GM19395 (cell line): ENCODE results near the gene RBM8A.
"Not testable (repeated sequence)": the region's sequence is repeated elsewhere in the genome, so short reads cannot be mapped to it uniquely, and the experiment has no call there.

Experiments
- ATAC-seq: cut with Tn5 transposase; IDR thresholded peaks from one replicate; pipeline ENCODE4 v1.9.1; 2021; ENCODE audit warnings: mild to moderate bottlenecking, moderate library complexity; ENCODE audit not compliant: unreplicated experiment

RBM8A gene

DNA sequence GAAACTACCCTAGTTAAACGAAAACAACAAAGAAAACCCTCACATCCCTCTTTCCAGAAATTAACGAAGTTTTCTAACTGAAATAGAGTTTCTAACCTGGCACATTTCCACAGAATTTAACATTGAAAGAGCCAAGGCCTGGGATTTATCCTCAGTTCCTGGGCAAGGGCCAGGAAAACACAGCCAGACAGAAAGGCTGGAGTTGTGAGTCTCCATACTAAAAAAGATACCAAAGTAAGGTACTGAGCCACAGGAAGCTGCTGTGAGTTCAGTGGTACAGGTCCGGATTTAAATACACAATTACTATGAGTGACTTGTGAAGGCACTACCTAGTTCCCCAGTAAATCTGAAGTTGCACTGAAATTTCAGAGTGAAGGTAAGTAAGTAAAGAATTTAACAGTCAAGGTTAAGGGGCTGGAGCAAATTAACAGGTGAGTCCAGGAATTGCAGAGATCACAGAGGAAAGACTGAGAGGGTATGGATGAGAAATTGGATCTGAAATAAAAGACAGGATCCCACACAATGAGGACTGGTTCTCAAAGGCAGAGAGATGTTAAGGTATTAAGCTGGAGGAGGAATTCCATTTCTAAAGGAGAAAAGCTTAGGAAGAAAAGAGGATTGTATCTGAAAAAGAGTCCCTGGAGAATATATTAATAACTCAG lies 29.6 kb upstream of the RBM8A start:
- ATAC-seq, result no peak

DNA sequence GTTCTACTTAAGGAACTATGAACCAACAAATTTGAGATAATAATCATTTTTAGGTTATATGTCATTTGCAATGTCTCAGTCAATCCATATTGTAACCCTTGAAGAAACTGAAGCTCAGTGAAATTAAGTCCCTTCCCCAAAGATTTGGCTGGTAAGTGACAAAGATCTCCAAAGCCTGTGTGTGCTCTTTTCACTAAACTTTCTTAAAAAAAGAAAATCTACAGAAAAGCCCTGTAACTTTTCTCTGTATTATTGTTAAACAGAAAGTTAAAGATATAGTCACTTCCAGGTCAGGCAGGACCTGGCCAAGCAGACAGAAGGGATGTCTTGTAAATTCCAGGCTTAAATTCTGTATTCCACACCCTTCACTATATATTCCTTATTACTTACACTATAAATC lies 29.1 kb upstream of the RBM8A start:
- ATAC-seq, result no peak

DNA sequence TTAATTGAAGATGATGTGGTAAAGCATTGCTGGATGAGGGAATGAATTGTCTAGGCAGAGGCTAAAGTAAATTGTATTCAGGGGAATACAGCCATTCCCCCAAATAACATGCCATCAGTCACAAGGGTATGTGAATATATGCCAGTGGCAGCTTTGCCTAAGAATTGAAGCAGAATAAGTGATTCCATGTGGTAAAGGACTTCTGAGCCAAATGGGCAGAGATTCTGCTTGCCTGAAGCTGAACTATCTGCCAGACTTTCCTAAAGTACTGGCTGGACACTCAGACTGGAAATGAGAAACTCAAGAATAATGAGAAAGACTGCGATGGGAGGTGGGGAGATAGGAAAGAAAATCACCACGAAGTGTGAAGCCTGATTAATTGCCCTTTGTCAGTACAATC lies 28.2 kb upstream of the RBM8A start:
- ATAC-seq, result no peak

GRCh38 chr1:145953861-145954260 lies 26.6 kb upstream of the RBM8A start:
- no peak for ATAC-seq

- ATAC-seq, result no peak
Observed at GRCh38 chr1:145952903-145953302, 25.6 kb upstream of the RBM8A start.

GRCh38 chr1:145951526-145951925 lies 24.2 kb upstream of the RBM8A start:
- no peak for ATAC-seq

- ATAC-seq, result no peak
Observed at GRCh38 chr1:145949219-145949618, 21.9 kb upstream of the RBM8A start.

DNA sequence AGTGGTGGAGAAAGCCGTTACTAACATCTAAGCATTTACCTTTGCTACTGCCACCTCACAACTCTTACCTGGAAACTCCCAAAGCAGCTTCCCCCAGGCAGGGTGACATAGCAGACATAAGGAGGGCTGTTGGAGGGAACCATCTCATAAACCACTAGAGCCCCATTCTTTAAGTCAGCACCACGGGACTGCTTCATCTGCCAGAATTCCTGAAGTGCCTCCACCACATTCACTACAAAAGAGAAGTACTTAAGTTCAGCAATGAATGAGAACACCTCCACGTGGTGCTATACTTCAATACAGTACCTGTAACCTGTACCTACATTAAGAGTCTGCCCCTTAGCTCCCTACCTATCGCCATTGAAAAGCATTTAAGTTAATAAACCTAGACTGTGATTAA lies 20.3 kb upstream of the RBM8A start:
- ATAC-seq, result no peak

DNA sequence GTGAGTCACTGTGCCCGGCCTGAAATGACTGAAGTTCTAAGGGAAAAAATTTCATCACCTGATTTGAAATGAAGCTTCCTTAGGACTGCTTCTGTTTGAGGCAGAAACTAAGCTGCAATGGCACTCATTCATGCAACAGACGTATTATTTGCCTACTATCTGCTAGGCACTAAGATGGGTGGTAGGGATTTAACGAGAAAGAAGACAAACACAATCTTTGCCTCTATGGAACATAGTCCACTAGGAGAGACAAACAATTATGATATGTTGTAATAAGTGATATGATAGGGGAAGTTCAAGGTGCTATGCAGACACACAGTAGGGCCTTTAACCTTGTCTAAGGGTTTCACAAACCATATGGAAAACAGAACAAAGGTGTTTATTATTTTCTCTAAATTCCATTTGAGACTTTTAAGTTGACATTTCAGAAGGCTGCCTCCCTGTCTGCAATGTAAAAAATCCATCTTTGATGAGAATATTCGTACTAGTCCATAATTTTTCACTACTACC lies 19.2 kb upstream of the RBM8A start:
- no peak for ATAC-seq

GRCh38 chr1:145944532-145944931 lies 17.2 kb upstream of the RBM8A start:
- no peak for ATAC-seq

GRCh38 chr1:145942871-145943270 lies 15.6 kb upstream of the RBM8A start:
- ATAC-seq, result no peak

- no peak for ATAC-seq
Observed at GRCh38 chr1:145942405-145942804, 15.1 kb upstream of the RBM8A start.

GRCh38 chr1:145937436-145937835 lies 10.2 kb upstream of the RBM8A start:
- no peak for ATAC-seq

DNA sequence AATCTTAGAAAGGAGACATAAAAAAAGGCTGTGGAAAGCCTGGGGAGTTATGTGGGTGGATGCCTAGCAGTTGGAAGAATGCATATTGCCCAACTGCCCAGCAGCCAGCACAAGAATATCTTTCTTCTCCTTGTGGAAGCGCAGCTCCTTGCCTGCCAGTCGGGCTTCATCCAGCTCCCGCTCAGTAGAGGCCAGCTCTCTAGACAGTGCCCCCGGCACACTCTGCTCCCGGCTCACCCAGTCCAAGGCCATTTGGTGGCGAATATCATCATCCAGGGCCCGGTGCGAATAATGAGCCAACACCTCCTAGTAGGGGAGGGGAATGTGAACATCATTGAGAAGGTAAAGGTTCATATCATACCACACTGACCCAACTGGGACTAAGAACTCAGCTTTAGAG lies 9.0 kb upstream of the RBM8A start:
- ATAC-seq, result no peak

GRCh38 chr1:145935708-145936107 lies 8.4 kb upstream of the RBM8A start:
- no peak for ATAC-seq

GRCh38 chr1:145932522-145933009 lies 5.3 kb upstream of the RBM8A start:
- not testable (repeated sequence) for ATAC-seq

GRCh38 chr1:145927916-145928643 lies 796 bp upstream of the RBM8A start:
- ATAC-seq, result peak; percentile 3

GRCh38 chr1:145926686-145927062 lies 610 bp downstream of the RBM8A start:
- ATAC-seq, result peak; percentile 11

DNA sequence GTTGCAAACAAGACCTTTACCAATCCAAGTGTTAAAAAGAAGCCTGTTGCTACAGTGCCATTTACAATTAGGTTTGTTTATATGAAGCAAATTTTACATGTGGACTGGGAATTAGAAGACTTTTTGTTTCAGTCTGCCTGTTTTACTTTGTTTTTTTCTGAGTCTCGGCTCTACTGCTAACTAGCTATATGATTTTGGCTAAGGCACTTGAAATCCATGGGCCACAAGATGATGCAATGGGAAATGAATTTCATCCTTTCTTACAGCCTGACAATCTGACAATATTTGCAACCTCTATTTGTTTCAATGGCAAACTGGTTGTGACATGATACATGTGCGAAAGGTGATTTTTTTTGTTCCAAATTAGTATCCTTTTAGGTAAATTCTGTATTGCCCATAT lies 5.0 kb downstream of the RBM8A start:
- no peak for ATAC-seq

DNA sequence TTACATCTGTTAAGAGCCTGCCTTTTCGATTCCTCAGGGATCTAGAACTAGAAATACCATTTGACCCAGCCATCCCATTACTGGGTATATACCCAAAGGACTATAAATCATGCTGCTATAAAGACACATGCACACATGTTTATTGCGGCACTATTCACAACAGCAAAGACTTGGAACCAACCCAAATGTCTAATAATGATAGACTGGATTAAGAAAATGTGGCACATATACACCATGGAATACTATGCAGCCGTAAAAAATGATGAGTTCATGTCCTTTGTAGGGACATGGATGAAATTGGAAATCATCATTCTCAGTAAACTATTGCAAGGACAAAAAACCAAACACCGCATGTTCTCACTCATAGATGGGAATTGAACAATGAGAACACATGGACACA lies 7.0 kb downstream of the RBM8A start:
- ATAC-seq, result not testable (repeated sequence)

DNA sequence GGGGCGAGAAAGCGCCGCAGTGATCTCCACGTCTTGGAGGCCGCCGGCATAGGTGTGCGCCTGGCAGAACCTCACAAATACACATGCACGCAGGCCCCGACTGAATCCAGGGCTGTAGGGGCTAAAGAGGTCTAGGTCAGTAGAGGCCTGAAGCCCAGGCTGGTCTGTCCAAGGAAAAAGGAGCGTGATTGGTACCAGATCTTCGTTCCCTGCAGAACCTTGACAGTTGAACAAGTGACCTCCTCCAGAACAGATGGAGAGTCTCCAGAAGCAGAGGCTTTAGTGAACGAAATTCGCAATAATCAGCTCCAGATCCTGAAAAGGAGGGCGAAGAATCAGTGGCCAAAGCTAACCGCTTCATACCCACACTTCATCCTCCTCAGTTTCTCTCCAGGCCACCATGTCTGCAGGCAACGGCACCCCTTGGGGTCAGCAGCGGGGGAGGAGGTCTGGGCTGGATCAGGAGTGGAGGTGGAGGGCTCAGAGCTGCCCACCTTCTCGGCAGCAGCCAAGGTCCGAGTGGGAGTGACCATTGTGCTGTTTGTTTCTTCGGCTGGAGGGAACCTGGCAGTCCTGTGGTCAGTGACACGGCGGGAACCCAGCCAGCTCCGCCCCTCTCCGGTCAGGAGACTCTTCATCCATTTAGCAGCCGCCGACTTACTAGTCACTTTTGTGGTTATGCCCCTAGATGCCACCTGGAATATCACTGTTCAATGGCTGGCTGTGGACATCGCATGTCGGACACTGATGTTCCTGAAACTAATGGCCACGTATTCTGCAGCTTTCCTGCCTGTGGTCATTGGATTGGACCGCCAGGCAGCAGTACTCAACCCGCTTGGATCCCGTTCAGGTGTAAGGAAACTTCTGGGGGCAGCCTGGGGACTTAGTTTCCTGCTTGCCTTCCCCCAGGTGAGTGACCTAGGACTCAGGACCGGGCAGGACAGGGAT lies 8.0 kb downstream of the RBM8A start:
- ATAC-seq, result peak; percentile 89
